Measurements from ENCODE around the gene ATE1. TPM values are rescaled to one million over a fixed set of nuclear protein-coding genes. Genes with fewer than 3 reads are reported as not detected.

ATE1 gene
- total and polyA plus RNA-seq, 10 of the 15 experiments (the other 5 are each of a cell fraction or from before 2014, with no cell fraction given) = 4.3 to 22.7 (median 15.9) TPM

DNA sequence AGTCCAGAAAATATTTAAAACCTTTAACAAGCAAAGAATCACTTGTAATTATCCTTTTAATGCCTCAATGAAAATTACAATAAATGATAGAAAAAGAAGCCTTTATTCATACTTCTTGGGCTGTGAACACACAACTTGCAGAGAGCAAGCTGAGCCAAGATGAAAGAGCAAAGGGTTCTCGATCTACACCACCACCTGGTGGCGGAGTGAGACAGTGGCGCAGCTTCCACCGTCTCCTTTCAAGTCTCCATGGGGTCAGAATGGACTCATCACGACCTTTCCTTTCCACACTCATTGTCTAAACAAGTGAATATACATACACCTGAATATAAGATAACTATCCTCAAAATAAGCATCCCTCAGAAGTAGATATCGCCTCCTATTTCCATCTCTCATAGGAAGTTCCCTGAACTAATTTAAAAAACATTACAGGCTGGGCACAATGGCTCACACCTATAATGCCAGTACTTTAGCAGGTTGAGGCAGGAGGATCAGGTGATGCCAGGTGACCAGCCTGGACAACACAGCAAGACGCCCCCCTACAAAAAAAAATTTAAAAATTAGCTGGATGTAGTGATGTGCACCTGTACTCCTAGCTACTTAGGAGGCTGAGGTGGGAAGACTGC is 40.7 kb downstream of the ATE1 start (continued):
- peak; percentile 43; the same call in 1 of the 2 replicates for TF ChIP-seq SMC3 (IDR thresholded peaks at IDR 0.05; ENCODE audit: borderline replicate concordance, low read length)

GRCh38 chr10:121886181-121886580 is 41.6 kb downstream of the ATE1 start:
- ChIA-PET SMC1A (ENCODE audit: uncharacterized antibody, unreplicated experiment) (interaction anchor here (1.4 to 2.7 kb wide), 3 partner anchors 61 to 937 kb away, joined by 3 to 30 read pairs (median 4); no protein-coding TSS in a partner anchor), POLR2A (no interaction called here), CTCF (interaction anchor here (0.7 to 5.1 kb wide), 10 partner anchors 10 to 152 kb away, joined by 3 to 43 read pairs (median 4); no protein-coding TSS in a partner anchor), RAD21 (ENCODE audit: unreplicated experiment) (interaction anchor here (3.0 kb wide), 1 partner anchor 62 kb away, joined by 27 read pairs; no protein-coding TSS in a partner anchor)
- Histone ChIP-seq H4K20me1 (ENCODE audit: control insufficient read depth, insufficient read depth) (no peaks in the 10 kb centered on the region), H3K4me3 (no peak overlapping the region), H2AFZ (ENCODE audit: control insufficient read depth, low read depth, low read length) (no peak overlapping the region), H3K36me3 (ENCODE audit: control insufficient read depth in 2 of 2, insufficient read depth in 2 of 2, low read length in 1 of 2) (no peaks in the 10 kb centered on the region; a peak in 2 of 4 replicates), H3K4me2 (ENCODE audit: control insufficient read depth, insufficient read depth) (no peak overlapping the region), H3K9me3 (replicated peaks; ENCODE audit: control insufficient read depth, insufficient read depth, low read length) (no peaks in the 10 kb centered on the region), H3K9ac (ENCODE audit: control insufficient read depth, insufficient read depth, low read length) (no peak overlapping the region), H3K79me2 (ENCODE audit: control insufficient read depth, insufficient read depth, low read length) (no peaks in the 10 kb centered on the region), H3K27ac (ENCODE audit: control insufficient read depth, insufficient read depth) (no peak overlapping the region), H3K4me1 (ENCODE audit: control insufficient read depth, insufficient read depth, low read length) (no peaks in the 10 kb centered on the region), H3K27me3 (replicated peaks in 1 of 2; ENCODE audit: control insufficient read depth in 2 of 2, insufficient read depth in 2 of 2, low read length in 1 of 2) (no peaks in the 10 kb centered on the region)
- TF ChIP-seq ETV6 (conservative IDR thresholded peaks at IDR 0.05 in 1 of 2, IDR thresholded peaks at IDR 0.05 in 1 of 2; ENCODE audit: borderline replicate concordance in 1 of 2, low read depth in 1 of 2) = no peak
- TF ChIP-seq TAF1 (IDR thresholded peaks at IDR 0.05; ENCODE audit: borderline replicate concordance, low read depth, low read length) = no peak
- TF ChIP-seq NR2C2 (IDR thresholded peaks at IDR 0.05; ENCODE audit: borderline replicate concordance, control insufficient read depth, insufficient read length, low read depth) = no peak
- no peak for TF ChIP-seq CBX3 (IDR thresholded peaks at IDR 0.05; ENCODE audit: borderline replicate concordance, low read depth)
- no peak for TF ChIP-seq ZNF217 (IDR thresholded peaks at IDR 0.05)
- ATAC-seq (no peak), FAIRE-seq (no peak), DNase-seq (ENCODE audit: low read depth, low spot score) (no peak)
- BruUV-seq (replicated peaks) = no TSS peak
- intact Hi-C loops (cut with micrococcal nuclease; ENCODE audit: unreplicated experiment) (loop anchor here (5.0 kb wide), 1 partner anchor 64 kb away; no protein-coding TSS in a partner anchor), in situ Hi-C loops (cut with MboI) (no loop called here)
- 98% methylated on average over 5 of the region's 5 CpGs for WGBS (ENCODE audit: insufficient coverage, insufficient replicate concordance, low lambda C conversion rate, missing lambda C conversion rate)

Data from GM12878 (cell line).